HEK293T (cell line): ENCODE results near the gene ATP11C.

Experiments
- ARNT ChIP-seq: fragments of 450-650 bp; IDR thresholded peaks from 2 replicates; pipeline ENCODE4 v1.6.1; 2017; ENCODE audit warnings: mild to moderate bottlenecking
- BHLHE40 ChIP-seq: fragments of 450-650 bp; IDR thresholded peaks from 2 replicates; pipeline ENCODE4 v1.6.1; 2016; ENCODE audit warnings: mild to moderate bottlenecking, moderate library complexity, borderline replicate concordance
- ELF4 ChIP-seq: fragments of 450-650 bp; IDR thresholded peaks from 2 replicates; pipeline ENCODE4 v1.6.1; 2017; ENCODE audit warnings: antibody characterized with exemption
- FOXA1 ChIP-seq: fragments of 450-650 bp; IDR thresholded peaks from 2 replicates; pipeline ENCODE4 v1.6.1; 2016; ENCODE audit warnings: mild to moderate bottlenecking
- FOXK2 ChIP-seq: fragments of 450-650 bp; IDR thresholded peaks from 2 replicates; pipeline ENCODE4 v1.6.1; 2016; ENCODE audit warnings: mild to moderate bottlenecking
- FOXM1 ChIP-seq: fragments of 450-650 bp; IDR thresholded peaks from 2 replicates; pipeline ENCODE4 v1.6.1; 2017; ENCODE audit warnings: mild to moderate bottlenecking, borderline replicate concordance
- HDGF ChIP-seq: fragments of 450-650 bp; IDR thresholded peaks from 2 replicates; pipeline ENCODE4 v1.6.1; 2017; ENCODE audit warnings: antibody characterized with exemption, borderline replicate concordance
- PKNOX1 ChIP-seq: fragments of 450-650 bp; IDR thresholded peaks from 2 replicates; pipeline ENCODE4 v1.6.1; 2016
- SP1 ChIP-seq: fragments of 450-650 bp; IDR thresholded peaks from 2 replicates; pipeline ENCODE4 v1.6.1; 2017
- SUZ12 ChIP-seq: fragments of 450-650 bp; IDR thresholded peaks from 2 replicates; pipeline ENCODE4 v1.6.1; 2016; ENCODE audit warnings: mild to moderate bottlenecking
- TARDBP ChIP-seq: fragments of 450-650 bp; IDR thresholded peaks from 2 replicates; pipeline ENCODE4 v1.6.1; 2016

GRCh38 chrX:139869796-139870195, 63.1 kb downstream of the ATP11C start:
- TF ChIP-seq ELF4 (no peak), PKNOX1 (no peak), SP1 (no peak), FOXM1 (no peak), SUZ12 (no peak), HDGF (no peak), BHLHE40 (no peak), TARDBP (no peak), FOXK2 (no peak), ARNT (no peak), FOXA1 (no peak)
